NCI-H1048 (cell line): ENCODE results near the gene SLC34A2.

Experiments
- DNase-seq: peaks from one replicate; lab custom pipeline; 2025; lab: John Stamatoyannopoulos, UW

Gene SLC34A2

DNA sequence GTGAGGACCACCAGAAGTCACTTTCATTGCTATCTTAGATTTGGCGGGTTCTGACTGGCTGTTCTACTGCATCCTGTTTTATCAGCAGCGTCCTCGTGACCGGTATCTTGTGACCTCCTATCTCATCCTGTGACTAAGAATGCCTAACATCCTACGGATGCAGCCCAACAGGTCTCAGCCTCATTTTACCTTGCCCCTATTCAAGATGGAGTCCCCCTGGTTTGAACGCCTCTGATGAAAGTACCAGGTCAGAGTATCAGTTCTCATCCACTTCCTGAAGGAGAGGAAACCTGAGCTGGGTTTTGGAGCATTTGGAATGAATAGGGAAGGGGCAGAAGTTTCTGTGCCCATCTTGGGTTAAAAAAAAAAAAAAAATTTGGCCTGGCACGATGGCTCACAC lies 70.2 kb downstream of the SLC34A2 start:
- DNase-seq, result no peak

DNA sequence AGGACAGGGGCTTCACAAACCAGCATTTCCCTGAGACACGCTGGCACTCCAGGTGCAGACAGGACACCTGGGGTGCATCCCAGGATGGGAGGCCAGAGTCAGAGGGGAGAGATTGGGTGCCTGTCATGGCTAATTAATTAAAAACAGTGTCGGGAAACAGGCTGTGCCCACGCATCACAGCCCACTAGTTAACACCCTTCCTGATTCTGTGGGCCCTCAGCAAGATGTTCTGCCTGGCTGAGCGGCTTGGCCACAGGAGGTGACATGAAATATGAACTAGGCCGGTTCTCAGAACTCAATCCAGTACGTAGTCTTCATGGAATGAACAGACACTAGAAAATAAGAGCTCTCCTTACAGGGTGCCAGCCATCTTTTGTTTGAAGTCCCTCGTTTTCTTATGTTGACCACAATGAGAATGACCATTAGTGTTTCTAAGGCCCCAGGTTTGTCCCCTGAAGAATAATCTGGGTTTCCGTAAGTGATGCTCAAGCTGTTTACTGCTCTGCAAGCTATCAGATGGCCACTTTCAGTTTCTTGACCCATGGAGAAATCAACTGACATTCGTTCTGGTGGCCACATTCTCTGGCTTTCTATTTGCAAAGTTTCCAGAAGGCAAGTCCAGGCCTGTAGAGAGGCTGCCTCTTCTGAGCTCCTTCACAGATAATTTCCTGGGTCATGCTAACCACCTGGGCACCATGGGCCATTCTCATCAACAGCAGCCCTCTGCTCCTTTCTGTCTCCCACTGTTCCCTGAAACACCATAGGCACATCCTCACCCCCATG lies 72.3 kb downstream of the SLC34A2 start:
- no peak for DNase-seq
